ENCODE results near the gene CRB1. TPM values are rescaled to one million over a fixed set of nuclear protein-coding genes. Genes with fewer than 3 reads are reported as not detected.

Gene CRB1
- total RNA-seq, 1 donor from 2014 or later, result not detected

- Mint-ChIP-seq H3K27me3 (no peaks in the 10 kb centered on the region), H3K4me1 (ENCODE audit: low read depth) (peaks cover 3% of the 10 kb centered on the region), H3K27ac (no peak overlapping the region), H3K36me3 (ENCODE audit: insufficient read depth) (no peaks in the 10 kb centered on the region), H3K4me3 (ENCODE audit: low read depth) (no peak overlapping the region), H3K9me3 (ENCODE audit: low read depth) (no peaks in the 10 kb centered on the region)
- no peak for DNase-seq (ENCODE audit: low spot score, unreplicated experiment)
- no peak for TF ChIP-seq CTCF (IDR thresholded peaks at IDR 0.05; ENCODE audit: unreplicated experiment)
Measured at GRCh38 chr1:197250616-197251015, 17.4 kb upstream of the CRB1 start.

DNA sequence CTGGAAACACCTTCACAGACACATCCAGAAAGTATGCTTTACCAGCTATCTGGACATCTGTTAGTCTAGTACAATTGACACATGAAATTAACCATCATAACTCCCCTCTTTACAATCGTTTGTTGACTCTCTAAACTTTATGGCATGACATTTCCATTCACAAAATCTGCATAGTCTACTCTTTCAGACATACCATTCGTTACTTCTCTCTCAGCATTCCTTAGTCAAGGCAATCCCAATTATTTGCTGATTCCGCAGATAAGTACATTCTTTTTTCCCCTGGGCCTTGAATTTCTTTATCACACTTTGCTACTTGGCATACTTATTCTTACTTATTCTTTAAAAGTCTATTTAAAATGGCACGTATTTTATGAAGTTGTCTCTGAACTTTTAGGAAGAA is 15.1 kb upstream of the CRB1 start:
- Mint-ChIP-seq H3K27ac (no peak overlapping the region), H3K4me1 (ENCODE audit: low read depth) (peaks cover 3% of the 10 kb centered on the region), H3K9me3 (ENCODE audit: low read depth) (no peaks in the 10 kb centered on the region), H3K27me3 (no peaks in the 10 kb centered on the region), H3K4me3 (ENCODE audit: low read depth) (no peak overlapping the region), H3K36me3 (ENCODE audit: insufficient read depth) (no peaks in the 10 kb centered on the region)
- DNase-seq (ENCODE audit: low spot score, unreplicated experiment), result no peak
- TF ChIP-seq CTCF (IDR thresholded peaks at IDR 0.05; ENCODE audit: unreplicated experiment), result no peak

- Mint-ChIP-seq H3K36me3 (ENCODE audit: insufficient read depth) (no peaks in the 10 kb centered on the region), H3K4me1 (ENCODE audit: low read depth) (peaks cover 3% of the 10 kb centered on the region), H3K4me3 (ENCODE audit: low read depth) (no peak overlapping the region), H3K27ac (no peak overlapping the region), H3K27me3 (no peaks in the 10 kb centered on the region), H3K9me3 (ENCODE audit: low read depth) (no peaks in the 10 kb centered on the region)
- DNase-seq (ENCODE audit: low spot score, unreplicated experiment), result no peak
- no peak for TF ChIP-seq CTCF (IDR thresholded peaks at IDR 0.05; ENCODE audit: unreplicated experiment)
Measured at GRCh38 chr1:197254866-197255265, 13.2 kb upstream of the CRB1 start.

DNA sequence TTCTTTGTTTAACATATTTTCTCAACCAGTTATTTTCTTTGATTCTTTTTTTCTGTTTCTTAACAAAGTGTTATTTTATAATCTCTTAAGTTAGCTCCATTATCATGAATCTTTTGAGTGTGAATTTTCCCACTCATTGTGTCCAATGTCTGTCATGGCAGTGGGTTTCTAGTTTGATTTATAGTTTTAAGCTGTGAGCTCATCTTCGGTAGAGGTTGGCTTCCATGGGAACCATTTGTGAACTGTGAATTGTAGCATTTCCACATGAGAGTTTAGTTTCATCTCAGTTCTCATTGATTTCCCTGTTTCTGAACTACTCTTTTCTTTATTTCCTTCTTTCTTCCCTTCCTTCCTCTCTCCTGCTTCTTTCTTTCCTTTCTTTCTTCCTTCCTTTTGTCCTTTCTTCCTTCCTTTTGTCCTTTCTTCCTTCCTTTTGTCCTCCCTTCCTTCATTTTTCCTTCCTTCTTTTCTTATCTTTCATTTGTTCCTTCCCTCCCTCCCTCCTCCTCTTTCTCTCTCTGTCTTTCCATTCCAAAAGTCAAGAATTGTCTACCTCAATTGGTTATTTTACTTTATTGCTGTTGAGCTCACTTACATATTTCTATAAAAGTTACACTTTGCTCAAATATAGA is 3.0 kb upstream of the CRB1 start:
- no peak for DNase-seq (ENCODE audit: low spot score, unreplicated experiment)
- peaks cover 7% of the 10 kb centered on the region for H3K27me3 Mint-ChIP-seq
- no peaks in the 10 kb centered on the region for H3K36me3 Mint-ChIP-seq (ENCODE audit: insufficient read depth)
- H3K9me3 Mint-ChIP-seq (ENCODE audit: low read depth), result no peaks in the 10 kb centered on the region
- no peak for TF ChIP-seq CTCF (IDR thresholded peaks at IDR 0.05; ENCODE audit: unreplicated experiment)
- no peak overlapping the region for H3K27ac Mint-ChIP-seq
- H3K4me1 Mint-ChIP-seq (ENCODE audit: low read depth), result no peaks in the 10 kb centered on the region
- H3K4me3 Mint-ChIP-seq (ENCODE audit: low read depth), result no peak overlapping the region

GRCh38 chr1:197269053-197269452 is 1.0 kb downstream of the CRB1 start:
- H3K27ac Mint-ChIP-seq, result no peak overlapping the region
- H3K4me3 Mint-ChIP-seq (ENCODE audit: low read depth), result no peak overlapping the region
- H3K27me3 Mint-ChIP-seq, result peaks cover 22% of the 10 kb centered on the region

More at GRCh38 chr1:197269053-197269452, 1.0 kb downstream of the CRB1 start:
- no peaks in the 10 kb centered on the region for H3K36me3 Mint-ChIP-seq (ENCODE audit: insufficient read depth)
- DNase-seq (ENCODE audit: low spot score, unreplicated experiment), result no peak
- no peaks in the 10 kb centered on the region for H3K4me1 Mint-ChIP-seq (ENCODE audit: low read depth)
- TF ChIP-seq CTCF (IDR thresholded peaks at IDR 0.05; ENCODE audit: unreplicated experiment), result no peak
- H3K9me3 Mint-ChIP-seq (ENCODE audit: low read depth), result no peaks in the 10 kb centered on the region

Measured in progenitor cell of endocrine pancreas (in vitro differentiated cells).